NCI-H2196 (cell line): ENCODE data around the gene SLC22A17.
A peak's percentile ranks its signal among the peaks of the same experiment; 100 is the strongest.

Source experiments
- DNase-seq: peaks from one replicate; lab custom pipeline; 2025; ENCODE audit not compliant: unreplicated experiment; lab: John Stamatoyannopoulos, UW

SLC22A17 gene

DNA sequence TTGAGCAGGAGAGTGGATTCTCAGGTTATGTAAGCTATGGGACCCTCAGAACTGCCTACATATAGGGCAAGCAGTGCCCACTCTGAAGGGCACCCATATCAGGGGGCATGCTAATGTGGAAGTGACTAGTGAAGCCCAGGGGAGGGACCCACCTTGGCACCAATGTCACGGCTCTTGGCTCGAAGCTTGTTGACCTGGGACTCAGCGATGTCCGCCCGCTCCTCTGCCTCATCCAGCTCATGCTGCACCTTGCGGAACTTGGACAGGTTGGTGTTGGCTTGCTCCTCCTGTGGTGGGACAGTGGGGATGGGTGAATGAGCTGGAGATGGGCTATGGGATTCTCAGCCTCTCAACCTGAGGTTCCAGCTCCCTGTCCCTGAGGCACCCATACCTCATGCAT lies 29.6 kb upstream of the SLC22A17 start:
- DNase-seq = no peak

DNA sequence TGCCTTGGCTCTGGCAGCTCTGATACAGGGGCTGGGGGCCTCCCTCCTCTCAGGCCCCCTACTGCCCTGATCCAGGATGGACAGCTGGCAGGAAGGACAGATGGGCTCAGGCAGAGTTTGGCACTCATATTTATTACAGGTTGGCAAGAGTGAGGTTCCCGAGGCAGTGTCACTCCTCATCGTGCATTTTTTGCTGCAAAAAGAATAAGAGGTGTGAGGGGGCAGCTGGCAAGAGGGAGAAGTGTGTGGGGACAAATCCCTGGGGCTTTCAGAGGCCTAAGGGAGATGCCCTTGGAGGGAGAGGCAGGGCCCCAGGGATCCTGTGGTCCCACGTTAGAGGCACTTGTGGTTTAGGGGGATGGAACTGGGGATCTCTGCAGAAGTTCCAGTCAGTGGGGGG lies 29.2 kb upstream of the SLC22A17 start:
- DNase-seq = no peak

DNA sequence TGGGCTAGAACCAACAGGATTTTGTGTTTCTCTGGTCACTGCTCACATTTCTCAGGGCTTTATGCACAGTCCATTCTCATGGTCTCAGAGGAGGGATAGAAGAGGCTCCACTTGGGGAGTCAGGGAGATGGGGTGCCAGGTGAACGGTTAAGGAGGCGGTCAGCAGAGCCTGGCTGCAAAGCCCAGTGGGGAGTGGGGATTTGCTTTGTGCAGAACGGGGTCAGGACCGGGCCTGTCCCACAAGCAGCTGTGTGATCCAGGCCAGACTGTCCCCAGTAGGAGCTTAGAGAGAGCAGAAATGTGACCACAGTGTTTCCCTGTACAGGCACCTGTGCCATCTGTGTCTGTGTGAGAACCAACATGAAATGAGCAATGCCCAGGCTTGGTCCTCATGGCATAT lies 28.3 kb upstream of the SLC22A17 start:
- no peak for DNase-seq

DNA sequence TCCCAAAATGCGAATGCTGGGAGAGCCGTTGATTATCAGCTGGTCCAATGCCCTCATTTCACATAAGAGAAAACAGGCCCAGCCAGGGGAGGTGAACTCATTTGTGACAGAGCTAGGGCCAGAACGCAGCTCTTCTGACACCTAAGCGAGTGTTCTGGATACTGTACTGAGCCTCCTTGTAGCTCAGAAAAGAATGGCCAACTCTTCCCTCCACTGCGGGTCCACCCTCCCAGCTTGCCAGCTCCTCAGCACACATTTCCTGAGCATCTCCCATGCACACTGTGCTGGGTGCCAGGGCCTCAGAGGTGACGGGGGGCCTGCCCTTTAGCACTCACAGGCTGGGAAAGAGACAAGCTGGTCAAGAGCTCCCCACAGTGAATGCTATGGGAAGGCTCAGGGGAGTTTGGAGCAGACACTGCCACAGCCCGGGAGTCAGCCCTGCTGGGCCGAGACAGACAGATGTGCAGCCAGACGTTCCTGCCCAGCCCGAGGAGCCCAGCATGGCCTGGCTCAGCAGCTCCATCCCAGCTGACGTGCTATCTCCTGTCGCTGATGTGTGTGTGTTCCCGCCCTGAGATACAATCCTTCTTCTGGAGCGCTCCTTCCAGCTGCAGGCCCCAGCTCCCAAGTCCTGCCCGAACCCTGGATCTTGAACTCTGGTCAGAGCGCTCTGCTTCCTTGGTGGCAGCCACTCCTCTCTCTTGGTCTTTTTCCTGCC lies 27.7 kb upstream of the SLC22A17 start:
- no peak for DNase-seq

DNA sequence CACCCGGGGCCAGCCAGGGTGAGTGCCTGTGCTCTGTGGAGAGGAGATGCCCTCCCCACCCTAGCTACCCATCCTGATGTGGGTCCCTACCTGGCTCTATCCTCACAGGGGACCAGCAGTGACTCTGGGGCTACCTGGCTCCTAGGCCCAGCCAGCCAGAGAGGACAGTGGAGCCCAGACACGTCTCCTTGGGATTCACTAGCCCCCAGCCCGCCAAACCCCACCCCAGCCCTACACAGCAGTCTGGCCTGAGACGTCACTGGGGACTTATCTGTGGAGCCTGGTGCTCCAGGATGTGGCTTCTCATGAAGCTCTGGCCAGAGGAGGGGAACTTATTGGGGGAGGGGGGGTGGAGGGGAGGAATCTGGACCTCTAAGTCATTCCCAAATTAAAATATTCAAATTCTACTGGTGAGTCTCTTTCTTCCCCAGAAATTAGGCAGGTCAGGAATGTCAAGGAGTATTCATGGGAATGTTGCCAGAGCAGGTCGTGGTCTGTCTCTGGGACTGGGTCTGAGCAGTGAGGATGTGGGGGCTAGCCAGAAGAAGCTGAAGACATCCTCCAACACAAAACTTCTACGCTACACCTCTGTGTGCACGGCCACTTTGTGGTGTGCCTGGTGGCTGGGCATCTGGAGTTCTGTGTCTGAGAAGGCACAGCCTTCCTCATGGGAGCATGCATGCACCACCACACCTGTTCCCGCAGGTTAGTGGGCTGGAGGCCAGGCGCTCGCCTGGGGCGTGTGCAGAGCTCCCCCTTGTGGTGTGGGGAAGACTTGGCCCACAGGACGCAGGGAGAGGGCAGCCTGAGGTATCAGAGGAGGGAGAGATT lies 26.9 kb upstream of the SLC22A17 start:
- DNase-seq = peak; percentile 81

DNA sequence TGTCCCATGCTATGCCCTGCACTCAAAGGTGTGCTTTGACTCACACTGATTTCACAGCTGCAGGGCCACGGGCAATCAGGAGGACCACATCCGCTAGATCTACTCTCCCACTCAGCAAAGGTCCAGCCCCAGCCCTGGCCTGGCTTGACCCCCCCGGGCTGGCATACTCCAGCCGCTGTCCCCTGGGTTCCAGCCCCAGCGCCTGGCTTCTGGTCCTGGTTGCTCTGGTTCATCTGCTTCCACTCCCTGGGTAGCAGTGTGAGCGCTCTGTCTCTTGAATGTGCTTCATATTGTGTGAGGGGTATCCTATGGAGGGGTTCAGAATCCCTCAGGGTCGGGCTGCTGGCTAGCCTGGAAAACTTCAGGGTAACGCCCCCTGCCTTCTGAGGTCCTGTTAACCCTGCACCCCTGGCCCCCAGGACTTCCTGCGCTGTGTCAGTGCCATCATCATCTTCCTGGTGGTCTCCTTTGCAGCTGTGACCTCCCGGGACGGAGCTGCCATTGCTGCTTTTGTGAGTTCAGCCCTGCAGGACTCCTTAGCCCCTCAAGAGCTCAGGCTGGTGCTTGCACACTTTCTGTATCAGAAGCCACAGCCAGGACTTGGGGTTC lies 26.0 kb upstream of the SLC22A17 start:
- DNase-seq = no peak

DNA sequence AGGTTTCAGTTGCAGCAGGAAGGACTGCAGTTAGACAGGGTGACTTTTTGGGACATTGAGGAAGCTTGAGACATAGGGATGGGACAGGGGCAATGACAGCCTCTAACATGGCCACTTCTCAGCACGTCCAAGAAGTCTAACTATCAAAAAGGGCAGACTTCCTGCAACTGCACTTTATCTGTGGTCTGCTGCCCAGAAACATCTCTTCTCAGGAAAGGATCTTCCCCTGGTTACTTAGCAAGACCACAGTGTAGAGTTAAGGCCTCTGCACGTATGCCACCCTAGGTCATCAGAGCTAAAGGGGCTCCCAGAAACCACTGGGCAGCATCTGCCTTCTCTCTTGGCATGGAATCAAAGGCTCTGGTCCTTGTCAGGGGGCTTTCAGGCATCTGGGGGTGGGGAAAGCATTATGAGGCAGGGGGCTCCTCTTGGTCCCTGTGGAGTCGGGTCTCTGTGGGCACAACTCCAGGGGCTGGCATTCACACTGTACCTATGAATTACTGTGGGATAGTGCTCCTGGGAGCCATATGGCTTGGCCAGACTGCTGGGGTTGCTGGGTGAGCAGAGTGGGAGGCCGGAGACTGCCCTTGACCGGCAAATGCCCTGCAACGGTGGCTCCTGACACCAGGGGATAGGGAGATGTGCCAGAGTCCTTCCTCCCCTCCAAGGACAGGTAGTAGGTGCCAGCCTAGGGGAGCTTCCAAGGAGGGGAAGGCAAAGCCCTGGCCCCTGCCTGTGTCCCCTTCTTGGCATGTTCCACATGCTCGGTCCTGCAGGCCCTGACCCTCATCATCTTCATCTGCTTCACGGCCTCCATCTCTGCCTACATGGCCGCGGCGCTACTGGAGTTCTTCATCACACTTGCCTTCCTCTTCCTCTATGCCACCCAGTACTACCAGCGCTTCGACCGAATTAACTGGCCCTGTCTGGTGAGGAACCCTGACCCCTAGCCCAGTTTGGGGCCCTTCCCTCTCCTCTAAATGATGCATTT lies 25.2 kb upstream of the SLC22A17 start:
- no peak for DNase-seq

DNA sequence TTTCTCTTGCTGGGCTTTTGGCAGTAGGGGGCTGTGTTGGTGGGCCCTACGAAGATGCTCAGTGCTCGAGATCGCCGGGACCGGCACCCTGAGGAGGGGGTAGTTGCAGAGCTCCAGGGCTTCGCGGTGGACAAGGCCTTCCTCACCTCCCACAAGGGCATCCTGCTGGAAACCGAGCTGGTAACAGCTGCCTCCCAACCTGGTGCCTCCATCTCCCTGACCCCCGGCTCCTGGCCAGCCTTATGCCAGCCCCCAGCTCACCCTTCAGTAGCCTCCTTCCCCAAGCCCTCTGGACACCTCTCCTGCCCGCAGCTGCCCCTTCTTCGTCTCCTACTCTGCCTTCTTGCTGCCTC lies 24.5 kb upstream of the SLC22A17 start:
- DNase-seq = no peak

DNA sequence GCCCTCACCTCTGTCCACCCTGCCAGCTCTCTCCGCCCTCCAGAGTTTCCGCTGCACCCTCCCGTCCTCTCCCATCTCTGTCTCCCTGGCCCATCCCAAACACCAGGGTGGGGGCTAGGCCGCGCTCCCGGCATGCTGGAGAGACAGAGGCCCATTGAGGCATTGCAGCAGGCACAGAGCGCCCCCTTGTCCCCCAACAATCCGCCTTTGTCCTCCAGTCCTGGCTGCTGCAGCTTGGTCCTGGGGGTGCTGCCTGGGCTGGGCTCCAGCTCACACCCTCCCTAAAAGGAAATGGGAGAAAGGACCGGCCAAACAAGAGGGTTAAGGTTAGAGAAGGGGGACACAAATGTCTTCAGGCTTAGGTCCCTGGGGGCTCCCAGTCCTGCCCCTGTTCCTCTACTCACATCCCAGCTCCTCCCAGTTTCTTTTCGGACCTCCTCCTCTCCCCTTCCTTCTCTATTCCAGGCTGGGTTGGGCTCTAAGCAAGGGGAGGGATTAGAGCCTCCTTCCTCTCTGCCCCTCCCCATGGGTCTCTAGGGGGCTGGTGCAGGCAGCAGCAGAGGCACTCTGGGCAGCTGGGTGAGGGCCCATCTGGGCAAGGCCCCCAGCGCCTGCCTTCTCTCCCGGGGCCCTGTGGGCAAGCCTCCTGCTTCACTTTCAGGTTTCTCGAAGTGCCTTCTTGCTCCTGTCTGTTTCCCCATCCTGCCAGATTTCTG lies 24.0 kb upstream of the SLC22A17 start, which contains the start of gene CMTM5:
TSS of gene CMTM5 (plus strand) at position 565 of the 716 bp plus-strand sequence. CDS start 206 bp downstream, outside the sequence.
- no peak for DNase-seq

DNA sequence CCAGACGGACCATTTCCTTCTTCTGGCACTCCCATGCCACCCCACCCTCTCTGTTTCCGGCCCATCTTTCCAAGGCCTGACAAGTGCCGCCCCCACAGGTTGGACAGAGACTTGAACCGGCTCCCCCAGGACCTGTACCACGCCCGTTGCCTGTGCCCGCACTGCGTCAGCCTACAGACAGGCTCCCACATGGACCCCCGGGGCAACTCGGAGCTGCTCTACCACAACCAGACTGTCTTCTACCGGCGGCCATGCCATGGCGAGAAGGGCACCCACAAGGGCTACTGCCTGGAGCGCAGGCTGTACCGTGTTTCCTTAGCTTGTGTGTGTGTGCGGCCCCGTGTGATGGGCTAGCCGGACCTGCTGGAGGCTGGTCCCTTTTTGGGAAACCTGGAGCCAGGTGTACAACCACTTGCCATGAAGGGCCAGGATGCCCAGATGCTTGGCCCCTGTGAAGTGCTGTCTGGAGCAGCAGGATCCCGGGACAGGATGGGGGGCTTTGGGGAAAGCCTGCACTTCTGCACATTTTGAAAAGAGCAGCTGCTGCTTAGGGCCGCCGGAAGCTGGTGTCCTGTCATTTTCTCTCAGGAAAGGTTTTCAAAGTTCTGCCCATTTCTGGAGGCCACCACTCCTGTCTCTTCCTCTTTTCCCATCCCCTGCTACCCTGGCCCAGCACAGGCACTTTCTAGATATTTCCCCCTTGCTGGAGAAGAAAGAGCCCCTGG lies 23.0 kb upstream of the SLC22A17 start:
- DNase-seq = no peak

DNA sequence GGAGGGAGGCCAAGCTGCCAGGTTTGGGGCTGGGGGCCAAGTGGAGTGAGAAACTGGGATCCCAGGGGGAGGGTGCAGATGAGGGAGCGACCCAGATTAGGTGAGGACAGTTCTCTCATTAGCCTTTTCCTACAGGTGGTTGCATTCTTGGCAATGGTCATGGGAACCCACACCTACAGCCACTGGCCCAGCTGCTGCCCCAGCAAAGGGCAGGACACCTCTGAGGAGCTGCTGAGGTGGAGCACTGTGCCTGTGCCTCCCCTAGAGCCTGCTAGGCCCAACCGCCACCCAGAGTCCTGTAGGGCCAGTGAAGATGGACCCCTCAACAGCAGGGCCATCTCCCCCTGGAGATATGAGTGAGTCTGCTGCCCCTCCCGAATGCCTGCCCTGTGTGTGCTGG lies 20.4 kb upstream of the SLC22A17 start:
- DNase-seq = no peak

DNA sequence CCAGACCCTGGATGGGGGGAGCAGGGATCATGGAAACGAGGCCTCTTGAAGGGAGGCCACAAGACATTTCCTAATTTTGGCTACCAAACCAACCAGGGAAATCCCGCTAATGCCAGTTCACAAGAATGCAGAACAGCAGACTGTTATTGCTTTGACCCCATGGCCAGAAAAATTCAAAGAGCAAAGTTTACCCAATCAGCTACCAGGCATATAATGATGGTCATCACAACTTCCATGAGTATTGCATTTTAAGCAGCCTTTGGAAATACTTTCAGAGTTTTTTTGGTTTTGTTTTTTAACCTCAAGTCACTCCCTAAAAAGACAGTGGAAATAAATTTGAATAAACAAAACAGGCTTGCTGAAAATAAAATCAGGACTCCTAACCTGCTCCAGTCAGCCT lies 19.8 kb upstream of the SLC22A17 start, which contains the start of gene IL25:
TSS of gene IL25 (plus strand) at position 301 of the 400 bp plus-strand sequence.
- no peak for DNase-seq

DNA sequence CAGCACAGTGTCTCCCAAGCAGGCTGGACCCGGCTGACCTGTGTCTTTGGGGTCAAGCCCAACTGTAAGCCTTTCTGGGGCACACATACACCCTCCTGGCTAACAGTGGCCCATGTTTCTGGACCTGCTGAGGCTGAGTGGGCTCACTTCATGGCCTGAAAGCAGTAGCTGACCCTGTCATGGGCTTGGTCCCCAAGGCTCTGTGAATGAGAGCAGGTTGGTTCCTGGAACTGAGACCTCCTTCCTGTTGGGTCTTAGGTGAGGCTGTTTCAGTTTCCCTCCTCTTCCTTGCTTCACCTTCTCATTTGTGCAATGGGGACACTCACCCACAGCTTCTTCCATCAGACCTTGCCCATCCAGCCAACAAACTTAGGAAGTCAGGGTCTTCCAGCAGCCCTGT lies 19.2 kb upstream of the SLC22A17 start:
- no peak for DNase-seq

DNA sequence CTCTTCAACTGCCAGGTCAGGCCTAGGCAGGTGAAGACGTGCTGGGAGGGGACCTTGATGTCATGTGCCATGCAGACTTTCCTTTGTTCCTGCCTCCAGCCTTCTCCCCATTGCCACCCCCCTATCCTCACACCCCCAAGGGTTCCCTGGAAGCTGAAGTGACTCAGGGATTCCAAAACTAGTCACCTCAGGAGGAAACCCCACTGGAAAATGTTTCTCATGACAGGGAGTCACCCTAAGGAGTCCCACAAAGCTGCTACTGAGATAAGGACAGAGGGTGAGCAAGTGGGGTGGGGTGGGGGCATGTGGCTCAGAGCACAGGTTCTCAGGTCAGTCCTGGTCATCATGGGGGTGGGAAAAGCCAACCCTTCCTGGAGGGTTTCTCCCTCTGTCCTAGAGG lies 17.5 kb upstream of the SLC22A17 start:
- no peak for DNase-seq

DNA sequence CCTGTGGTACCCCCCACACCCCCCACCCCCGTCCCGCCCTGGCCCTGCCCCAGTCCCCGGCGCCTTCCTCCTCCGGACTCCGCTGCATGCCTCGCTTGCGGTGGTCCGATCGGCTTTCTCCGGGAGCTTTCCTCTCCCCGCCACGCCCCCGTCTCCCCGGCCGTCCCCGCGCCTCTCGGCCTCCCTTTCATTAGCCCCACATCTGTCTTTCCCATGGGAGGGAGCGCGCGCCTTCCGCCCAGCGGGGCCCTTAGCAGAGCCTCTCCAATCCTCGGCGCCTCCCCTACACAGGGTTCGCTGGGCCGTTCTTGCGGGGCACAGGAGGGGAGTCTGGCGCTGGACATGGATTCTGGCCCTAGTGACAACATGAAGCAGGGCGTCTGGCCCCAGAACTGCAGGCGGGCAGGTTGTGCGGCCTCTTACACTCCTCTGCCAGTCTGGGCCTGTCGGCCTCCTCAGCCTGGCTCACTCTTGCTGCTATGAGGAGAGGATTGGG lies 13.8 kb upstream of the SLC22A17 start:
- peak; percentile 55 for DNase-seq

DNA sequence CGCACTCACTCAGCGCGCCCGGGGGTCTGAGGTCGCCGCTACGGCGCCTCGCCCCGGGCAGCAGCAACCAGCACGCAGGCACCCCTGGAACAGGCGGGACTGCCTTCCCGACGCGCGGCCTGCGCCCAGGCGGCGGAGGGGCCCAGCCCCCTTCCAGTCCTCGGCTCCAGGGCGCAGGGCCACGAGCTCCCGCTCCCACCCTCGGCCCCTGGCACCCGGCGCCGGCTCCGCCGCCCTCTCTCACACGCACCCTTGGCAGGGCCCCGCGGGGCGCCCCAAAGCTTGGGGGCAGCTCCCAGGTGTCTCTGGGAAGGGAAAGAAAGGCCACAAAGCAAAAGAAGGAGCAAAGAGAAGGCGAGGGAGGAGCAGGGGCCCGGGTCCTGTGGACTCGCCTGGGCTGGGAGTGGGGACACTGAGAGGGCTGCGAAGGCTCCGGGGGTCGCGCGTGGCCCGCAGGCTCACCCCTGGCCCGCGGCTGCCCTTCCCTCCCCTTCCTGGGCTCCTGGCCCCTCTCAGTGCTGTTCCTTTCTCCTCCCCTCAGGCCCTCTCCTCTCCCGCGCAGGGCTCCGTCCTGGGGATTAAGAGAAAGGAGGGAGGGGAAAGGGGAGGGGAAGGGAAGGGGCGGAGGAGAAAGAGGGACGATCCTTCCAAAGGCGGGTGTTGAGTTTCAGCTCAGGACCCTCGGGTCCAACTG lies 13.2 kb upstream of the SLC22A17 start:
- peak; percentile 48 for DNase-seq

DNA sequence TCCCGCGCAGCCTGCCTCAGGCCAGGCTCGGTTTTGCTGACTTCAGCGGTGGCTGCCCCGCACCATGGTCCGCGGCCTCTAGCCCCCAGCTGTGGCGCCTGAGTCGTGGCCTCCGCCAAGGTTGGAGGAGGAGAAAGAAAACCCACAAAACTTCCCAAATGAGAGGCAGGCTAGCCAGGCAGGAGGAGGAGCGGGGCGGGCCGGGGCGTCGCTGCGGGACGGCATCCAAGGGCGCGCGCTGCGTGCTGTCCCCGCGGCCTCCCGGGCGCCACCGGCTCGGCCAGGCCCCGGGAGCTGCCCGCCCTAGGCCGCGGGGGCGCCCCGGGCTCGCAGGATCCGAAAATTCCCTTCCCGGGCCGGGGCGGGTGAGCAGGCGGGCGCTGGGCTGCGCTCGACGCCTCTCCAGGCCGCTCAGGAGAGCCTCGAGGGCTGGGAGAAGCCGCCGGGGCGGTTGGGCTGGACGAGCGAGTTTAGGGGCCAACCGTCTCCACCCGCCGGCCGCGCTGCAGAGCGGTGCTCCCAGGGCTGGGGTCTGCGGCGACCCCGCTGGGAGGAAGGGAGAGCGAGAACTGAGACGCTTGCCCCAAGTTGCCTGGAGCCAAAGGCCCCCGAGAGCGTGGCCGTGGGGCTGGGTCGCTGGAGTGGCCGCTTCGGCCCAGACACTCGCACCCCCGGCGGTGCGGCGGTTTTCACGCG lies 12.5 kb upstream of the SLC22A17 start, which contains the start of gene EFS:
TSS of gene EFS (minus strand) at position 137 of the 696 bp plus-strand sequence. CDS start 147 bp downstream, outside the sequence.
- no peak for DNase-seq
